GM12878 (cell line): ENCODE data around the gene TOMM20. TPM values are rescaled to one million over a fixed set of nuclear protein-coding genes. Genes with fewer than 3 reads are reported as not detected.

ENCODE experiments used
- ATAC-seq: fragments of 200-7000 bp; cut with Tn5 transposase; 3 replicates; pipeline ENCODE4 v1.9.1; 2020; ENCODE audit warnings: mild to moderate bottlenecking, moderate library complexity
- BruUV-seq: library from RNA; stranded (reverse); fragments of 400-500 nt; replicated peaks from 2 replicates; lab custom pipeline; 2021; lab: Mats Ljungman, UMichigan
- CTCF ChIA-PET: fragments of 300-600 bp; sonication (Branson Sonifier 250); formaldehyde crosslinking; extraction: SDS; loops from one replicate; lab custom pipeline; 2021; ENCODE audit warnings: inconsistent platforms; lab: Yijun Ruan, JAX
- POLR2A ChIA-PET: fragments of 350-600 bp; formaldehyde crosslinking; extraction: SDS; loops from one replicate; lab custom pipeline; 2021; ENCODE audit warnings: inconsistent platforms; lab: Charles Lee
- RAD21 ChIA-PET: fragments of 300-600 bp; sonication (Branson Sonifier 250); formaldehyde crosslinking; loops from one replicate; lab custom pipeline; 2023; ENCODE audit warnings: antibody characterized with exemption; ENCODE audit not compliant: unreplicated experiment; lab: Charles Lee
- SMC1A ChIA-PET: fragments of 300-600 bp; sonication (Branson Sonifier 250); formaldehyde crosslinking; loops from one replicate; lab custom pipeline; 2023; ENCODE audit not compliant: unreplicated experiment, uncharacterized antibody; lab: Charles Lee
- DNase-seq: peaks from one replicate; pipeline ENCODE4 v3.0.0-alpha.2; 2011; ENCODE audit warnings: low read depth, low spot score
- FAIRE-seq: peaks from 3 replicates; lab custom pipeline; 2011; peaks lifted over from hg19 to GRCh38; lab: Jason Lieb, UNC
- H2AFZ ChIP-seq: 2 replicates; pipeline ENCODE4 v1.6.0; 2011; ENCODE audit warnings: low read depth, low read length, control low read depth; ENCODE audit not compliant: control insufficient read depth
- H3K27ac ChIP-seq: 2 replicates; pipeline ENCODE4 v1.5.1; 2011; ENCODE audit warnings: control low read depth; ENCODE audit not compliant: control insufficient read depth, insufficient read depth
- H3K27me3 ChIP-seq, 2 experiments: replicated peaks in 1 of 2; 2 replicates each; pipeline versions ENCODE4 v1.6.0 to v1.6.1; 2011; ENCODE audit warnings: low read length in 1 of 2; ENCODE audit not compliant: control insufficient read depth in 2 of 2, insufficient read depth in 2 of 2
- H3K36me3 ChIP-seq, 2 experiments: 2 replicates each; pipeline ENCODE4 v1.5.1; 2011; ENCODE audit warnings: low read length in 1 of 2; ENCODE audit not compliant: control insufficient read depth in 2 of 2, insufficient read depth in 2 of 2
- H3K4me1 ChIP-seq: 2 replicates; pipeline ENCODE4 v1.6.1; 2011; ENCODE audit warnings: mild to moderate bottlenecking, low read length, moderate library complexity, mixed read lengths; ENCODE audit not compliant: control insufficient read depth, insufficient read depth
- H3K4me2 ChIP-seq: 2 replicates; pipeline ENCODE4 v1.6.0; 2011; ENCODE audit warnings: control low read depth; ENCODE audit not compliant: control insufficient read depth, insufficient read depth
- H3K4me3 ChIP-seq: fragments of 200-600 bp; sonication (generic); 2 replicates; pipeline ENCODE4 v1.5.1; 2016
- H3K79me2 ChIP-seq: 2 replicates; pipeline ENCODE4 v1.6.0; 2011; ENCODE audit warnings: low read length; ENCODE audit not compliant: control insufficient read depth, insufficient read depth
- H3K9ac ChIP-seq: 2 replicates; pipeline ENCODE4 v1.8.0; 2011; ENCODE audit warnings: low read length, control low read depth, mixed read lengths; ENCODE audit not compliant: control insufficient read depth, insufficient read depth
- H3K9me3 ChIP-seq: replicated peaks from 3 replicates; pipeline ENCODE4 v1.5.1; 2011; ENCODE audit warnings: mild to moderate bottlenecking, low read length; ENCODE audit not compliant: control insufficient read depth, insufficient read depth
- H4K20me1 ChIP-seq: 2 replicates; pipeline ENCODE4 v1.6.0; 2011; ENCODE audit not compliant: control insufficient read depth, insufficient read depth
- BMI1 ChIP-seq: fragments of 450-650 bp; IDR thresholded peaks from 2 replicates; pipeline ENCODE4 v1.6.1; 2016; ENCODE audit warnings: mild to moderate bottlenecking, moderate library complexity, borderline replicate concordance
- HCFC1 ChIP-seq: fragments of 150-350 bp; IDR thresholded peaks from 2 replicates; pipeline ENCODE4 v1.6.1; 2014; ENCODE audit warnings: low read length
- HDGF ChIP-seq: fragments of 450-650 bp; IDR thresholded peaks from 2 replicates; pipeline ENCODE4 v1.6.1; 2016; ENCODE audit warnings: antibody characterized with exemption
- LARP7 ChIP-seq: fragments of 450-650 bp; IDR thresholded peaks from 2 replicates; pipeline ENCODE4 v1.6.1; 2017; ENCODE audit warnings: mild to moderate bottlenecking
- NR2C2 ChIP-seq: IDR thresholded peaks from 2 replicates; pipeline ENCODE4 v1.6.1; 2011; ENCODE audit warnings: borderline replicate concordance, low read depth; ENCODE audit not compliant: control insufficient read depth, insufficient read length
- RBBP5 ChIP-seq: fragments of 200-600 bp; sonication (generic); conservative IDR thresholded peaks from 2 replicates; pipeline ENCODE4 v1.6.1; 2016
- SMC3 ChIP-seq: IDR thresholded peaks from 2 replicates; pipeline ENCODE4 v1.6.1; 2011; ENCODE audit warnings: low read length, improper control_type of control experiment, borderline replicate concordance
- SRF ChIP-seq, 2 experiments: IDR thresholded peaks; 2 replicates each; pipeline ENCODE4 v1.6.1; 2011; ENCODE audit warnings: low read depth in 2 of 2, low read length in 2 of 2, mild to moderate bottlenecking in 1 of 2, moderate library complexity in 1 of 2
- STAT1 ChIP-seq: fragments of 450-650 bp; conservative IDR thresholded peaks from 2 replicates; pipeline ENCODE4 v1.6.1; 2014; ENCODE audit warnings: antibody characterized with exemption, mild to moderate bottlenecking
- WGBS: methylation state at CpG from one replicate; pipeline ENCODE4 v1.1.6; 2016; ENCODE audit warnings: low lambda C conversion rate; ENCODE audit not compliant: insufficient replicate concordance, insufficient coverage; ENCODE audit errors: missing lambda C conversion rate; 5-methylcytosine and 5-hydroxymethylcytosine counted together
- in situ Hi-C: fragments of 300-500 bp; cut with MboI; formaldehyde crosslinking; loops from 9 replicates; pipeline ENCODE4 v1.14.3; 2018; ENCODE audit warnings: mixed read lengths
- intact Hi-C: fragments of 100-400 bp; cut with micrococcal nuclease; formaldehyde crosslinking; loops from one replicate; pipeline ENCODE4 v1.14.2; 2022; ENCODE audit not compliant: unreplicated experiment
- polyA plus RNA-seq, 11 experiments: library from polyadenylated mRNA; depleted of rRNA in 4 of 11; unstranded in 6 of 11; stranded (reverse) in 5 of 11; fragments of >200 nt; fragmentation: Nextera tagmentation in 4 of 11; fragmentation: Illumina TruSeq in 1 of 11; extraction: Ambion mirVana in 4 of 11; extraction: Trizol in 1 of 11; gene quantifications; 1 replicate in 1 of 11; 2 replicates in 10 of 11; pipeline versions ENCODE4 v1.2.1 to v1.2.3, GENCODE V29; 2011 to 2016; ENCODE audit warnings: inconsistent platforms in 2 of 11, missing spikeins in 2 of 11, low read depth in 1 of 11
- total RNA-seq, 4 experiments: library from RNA; depleted of rRNA in 3 of 4; stranded (reverse); fragments of >200 nt in 3 of 4; fragmentation: Illumina TruSeq in 1 of 4; extraction: Trizol in 1 of 4; gene quantifications; 2 replicates each; pipeline versions ENCODE4 v1.2.1 to v1.2.3, GENCODE V29; 2013 to 2021
- TF ChIP-seq, protein P1 (sequence below): IDR thresholded peaks from 2 replicates; pipeline ENCODE4 v1.6.1; 2011; ENCODE audit warnings: borderline replicate concordance, low read depth, mild to moderate bottlenecking, moderate library complexity, mixed read lengths, low read length; ENCODE audit not compliant: insufficient read depth; ENCODE audit errors: extremely low read length
- TF ChIP-seq, protein P2 (sequence below): fragments of 450-650 bp; IDR thresholded peaks from 2 replicates; pipeline ENCODE4 v1.6.1; 2017; ENCODE audit warnings: mild to moderate bottlenecking, moderate library complexity
- TF ChIP-seq, protein P3 (sequence below): fragments of 150-350 bp; IDR thresholded peaks from 2 replicates; pipeline ENCODE4 v1.6.1; 2016; ENCODE audit warnings: low read depth, low read length
- TF ChIP-seq, protein P4 (sequence below): IDR thresholded peaks from 2 replicates; pipeline ENCODE4 v1.6.1; 2011; ENCODE audit warnings: low read depth, low read length, improper control_type of control experiment, borderline replicate concordance

Gene TOMM20
- total and polyA plus RNA-seq, 10 of the 15 experiments (the other 5 are each of a cell fraction or from before 2014, with no cell fraction given), result 39.8 to 138 (median 70.1) TPM

DNA sequence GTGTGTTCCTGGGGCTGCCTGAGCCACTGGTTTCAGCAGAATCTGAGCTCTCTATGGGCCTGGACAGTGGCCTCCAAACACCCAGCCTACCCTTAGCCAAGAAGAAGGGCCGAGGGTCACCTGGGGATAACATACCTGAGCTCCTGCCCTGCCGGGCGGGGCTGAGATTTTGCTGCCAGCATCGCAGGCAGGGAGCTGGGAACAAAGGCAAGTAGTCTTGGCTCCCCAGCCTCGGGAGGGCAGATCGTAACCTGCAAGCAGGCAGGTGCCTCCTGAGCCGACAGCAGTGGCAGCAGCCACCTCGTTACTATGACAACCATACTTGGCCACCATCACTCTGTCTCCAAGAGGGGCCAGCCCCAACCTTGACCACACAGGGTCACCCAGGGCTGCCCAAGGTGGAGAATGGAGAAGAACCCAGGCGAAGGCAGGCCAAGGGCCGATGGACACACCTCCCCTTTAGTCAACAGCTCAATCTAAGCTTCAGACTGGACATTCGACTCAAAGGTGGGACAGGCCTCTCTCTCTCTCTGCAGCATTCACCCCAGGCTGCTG, 54.6 kb downstream of the TOMM20 start:
- ChIA-PET CTCF (interaction anchor here (0.8 to 1.9 kb wide), 7 partner anchors 9 to 575 kb away, joined by 3 to 6 read pairs (median 5); no protein-coding TSS in a partner anchor), SMC1A (interaction anchor here (0.7 to 7.2 kb wide), 20 partner anchors 9 to 574 kb away, joined by 3 to 71 read pairs (median 4); no protein-coding TSS in a partner anchor), POLR2A (interaction anchor here (0.6 to 4.2 kb wide), 15 partner anchors 11 to 348 kb away, joined by 3 to 17 read pairs (median 4); no protein-coding TSS in a partner anchor), RAD21 (interaction anchor here (0.7 to 7.9 kb wide), 15 partner anchors 23 to 477 kb away, joined by 3 to 85 read pairs (median 8); no protein-coding TSS in a partner anchor)
- peaks cover 11% of the 10 kb centered on the region for H3K79me2 ChIP-seq
- peak overlapping the region; percentile 84 for H3K9ac ChIP-seq
- H3K27ac ChIP-seq, result peak overlapping the region; percentile 99
- in situ Hi-C loops (loop anchor here (5.0 kb wide), 1 partner anchor 52 kb away; no protein-coding TSS in a partner anchor), intact Hi-C loops (loop anchor here (2.0 kb wide), 6 partner anchors 103 to 301 kb away; no protein-coding TSS in a partner anchor)
- H3K36me3 ChIP-seq, result no peaks in the 10 kb centered on the region
- H3K4me3 ChIP-seq, result peak overlapping the region; percentile 37; the same call in 1 of the 2 replicates
- no peak overlapping the region; the same call in 1 of the 2 replicates for H2AFZ ChIP-seq
- 39% methylated on average over 11 of the region's 11 CpGs for WGBS
- no TSS peak for BruUV-seq
- H3K4me1 ChIP-seq, result peaks cover 58% of the 10 kb centered on the region
- no peak for FAIRE-seq
- peak overlapping the region; percentile 80 for H3K4me2 ChIP-seq
- H3K27me3 ChIP-seq, result no peaks in the 10 kb centered on the region
- H3K9me3 ChIP-seq, result no peaks in the 10 kb centered on the region
- no peak; the same call in 2 of the 3 replicates for ATAC-seq
- no peak for DNase-seq
- H4K20me1 ChIP-seq, result no peaks in the 10 kb centered on the region
- TF ChIP-seq SMC3 (no peak), BMI1 (peak; percentile 95), STAT1 (0 out of 2 replicates have a peak, but pooled peaks have one; percentile 58), HCFC1 (no peak), LARP7 (peak; percentile 16; the same call in 1 of the 2 replicates), NR2C2 (no peak), HDGF (peak; percentile 39; the same call in 1 of the 2 replicates), SRF (IDR thresholded peaks at IDR 0.05; ENCODE audit: low read depth in 2 of 2, low read length in 2 of 2) (no peak), RBBP5 (no peak)
- TF ChIP-seq, protein P1, sequence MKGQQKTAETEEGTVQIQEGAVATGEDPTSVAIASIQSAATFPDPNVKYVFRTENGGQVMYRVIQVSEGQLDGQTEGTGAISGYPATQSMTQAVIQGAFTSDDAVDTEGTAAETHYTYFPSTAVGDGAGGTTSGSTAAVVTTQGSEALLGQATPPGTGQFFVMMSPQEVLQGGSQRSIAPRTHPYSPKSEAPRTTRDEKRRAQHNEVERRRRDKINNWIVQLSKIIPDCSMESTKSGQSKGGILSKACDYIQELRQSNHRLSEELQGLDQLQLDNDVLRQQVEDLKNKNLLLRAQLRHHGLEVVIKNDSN, result no peak
- TF ChIP-seq, protein P2, sequence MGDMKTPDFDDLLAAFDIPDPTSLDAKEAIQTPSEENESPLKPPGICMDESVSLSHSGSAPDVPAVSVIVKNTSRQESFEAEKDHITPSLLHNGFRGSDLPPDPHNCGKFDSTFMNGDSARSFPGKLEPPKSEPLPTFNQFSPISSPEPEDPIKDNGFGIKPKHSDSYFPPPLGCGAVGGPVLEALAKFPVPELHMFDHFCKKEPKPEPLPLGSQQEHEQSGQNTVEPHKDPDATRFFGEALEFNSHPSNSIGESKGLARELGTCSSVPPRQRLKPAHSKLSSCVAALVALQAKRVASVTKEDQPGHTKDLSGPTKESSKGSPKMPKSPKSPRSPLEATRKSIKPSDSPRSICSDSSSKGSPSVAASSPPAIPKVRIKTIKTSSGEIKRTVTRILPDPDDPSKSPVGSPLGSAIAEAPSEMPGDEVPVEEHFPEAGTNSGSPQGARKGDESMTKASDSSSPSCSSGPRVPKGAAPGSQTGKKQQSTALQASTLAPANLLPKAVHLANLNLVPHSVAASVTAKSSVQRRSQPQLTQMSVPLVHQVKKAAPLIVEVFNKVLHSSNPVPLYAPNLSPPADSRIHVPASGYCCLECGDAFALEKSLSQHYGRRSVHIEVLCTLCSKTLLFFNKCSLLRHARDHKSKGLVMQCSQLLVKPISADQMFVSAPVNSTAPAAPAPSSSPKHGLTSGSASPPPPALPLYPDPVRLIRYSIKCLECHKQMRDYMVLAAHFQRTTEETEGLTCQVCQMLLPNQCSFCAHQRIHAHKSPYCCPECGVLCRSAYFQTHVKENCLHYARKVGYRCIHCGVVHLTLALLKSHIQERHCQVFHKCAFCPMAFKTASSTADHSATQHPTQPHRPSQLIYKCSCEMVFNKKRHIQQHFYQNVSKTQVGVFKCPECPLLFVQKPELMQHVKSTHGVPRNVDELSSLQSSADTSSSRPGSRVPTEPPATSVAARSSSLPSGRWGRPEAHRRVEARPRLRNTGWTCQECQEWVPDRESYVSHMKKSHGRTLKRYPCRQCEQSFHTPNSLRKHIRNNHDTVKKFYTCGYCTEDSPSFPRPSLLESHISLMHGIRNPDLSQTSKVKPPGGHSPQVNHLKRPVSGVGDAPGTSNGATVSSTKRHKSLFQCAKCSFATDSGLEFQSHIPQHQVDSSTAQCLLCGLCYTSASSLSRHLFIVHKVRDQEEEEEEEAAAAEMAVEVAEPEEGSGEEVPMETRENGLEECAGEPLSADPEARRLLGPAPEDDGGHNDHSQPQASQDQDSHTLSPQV, result 0 out of 2 replicates have a peak, but pooled peaks have one; percentile 9
- TF ChIP-seq, protein P3, sequence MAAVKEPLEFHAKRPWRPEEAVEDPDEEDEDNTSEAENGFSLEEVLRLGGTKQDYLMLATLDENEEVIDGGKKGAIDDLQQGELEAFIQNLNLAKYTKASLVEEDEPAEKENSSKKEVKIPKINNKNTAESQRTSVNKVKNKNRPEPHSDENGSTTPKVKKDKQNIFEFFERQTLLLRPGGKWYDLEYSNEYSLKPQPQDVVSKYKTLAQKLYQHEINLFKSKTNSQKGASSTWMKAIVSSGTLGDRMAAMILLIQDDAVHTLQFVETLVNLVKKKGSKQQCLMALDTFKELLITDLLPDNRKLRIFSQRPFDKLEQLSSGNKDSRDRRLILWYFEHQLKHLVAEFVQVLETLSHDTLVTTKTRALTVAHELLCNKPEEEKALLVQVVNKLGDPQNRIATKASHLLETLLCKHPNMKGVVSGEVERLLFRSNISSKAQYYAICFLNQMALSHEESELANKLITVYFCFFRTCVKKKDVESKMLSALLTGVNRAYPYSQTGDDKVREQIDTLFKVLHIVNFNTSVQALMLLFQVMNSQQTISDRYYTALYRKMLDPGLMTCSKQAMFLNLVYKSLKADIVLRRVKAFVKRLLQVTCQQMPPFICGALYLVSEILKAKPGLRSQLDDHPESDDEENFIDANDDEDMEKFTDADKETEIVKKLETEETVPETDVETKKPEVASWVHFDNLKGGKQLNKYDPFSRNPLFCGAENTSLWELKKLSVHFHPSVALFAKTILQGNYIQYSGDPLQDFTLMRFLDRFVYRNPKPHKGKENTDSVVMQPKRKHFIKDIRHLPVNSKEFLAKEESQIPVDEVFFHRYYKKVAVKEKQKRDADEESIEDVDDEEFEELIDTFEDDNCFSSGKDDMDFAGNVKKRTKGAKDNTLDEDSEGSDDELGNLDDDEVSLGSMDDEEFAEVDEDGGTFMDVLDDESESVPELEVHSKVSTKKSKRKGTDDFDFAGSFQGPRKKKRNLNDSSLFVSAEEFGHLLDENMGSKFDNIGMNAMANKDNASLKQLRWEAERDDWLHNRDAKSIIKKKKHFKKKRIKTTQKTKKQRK, result no peak
- TF ChIP-seq, protein P4, sequence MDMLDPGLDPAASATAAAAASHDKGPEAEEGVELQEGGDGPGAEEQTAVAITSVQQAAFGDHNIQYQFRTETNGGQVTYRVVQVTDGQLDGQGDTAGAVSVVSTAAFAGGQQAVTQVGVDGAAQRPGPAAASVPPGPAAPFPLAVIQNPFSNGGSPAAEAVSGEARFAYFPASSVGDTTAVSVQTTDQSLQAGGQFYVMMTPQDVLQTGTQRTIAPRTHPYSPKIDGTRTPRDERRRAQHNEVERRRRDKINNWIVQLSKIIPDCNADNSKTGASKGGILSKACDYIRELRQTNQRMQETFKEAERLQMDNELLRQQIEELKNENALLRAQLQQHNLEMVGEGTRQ, result no peak
